Measurements from ENCODE around the gene FCRL6.

The FCRL6 gene

DNA sequence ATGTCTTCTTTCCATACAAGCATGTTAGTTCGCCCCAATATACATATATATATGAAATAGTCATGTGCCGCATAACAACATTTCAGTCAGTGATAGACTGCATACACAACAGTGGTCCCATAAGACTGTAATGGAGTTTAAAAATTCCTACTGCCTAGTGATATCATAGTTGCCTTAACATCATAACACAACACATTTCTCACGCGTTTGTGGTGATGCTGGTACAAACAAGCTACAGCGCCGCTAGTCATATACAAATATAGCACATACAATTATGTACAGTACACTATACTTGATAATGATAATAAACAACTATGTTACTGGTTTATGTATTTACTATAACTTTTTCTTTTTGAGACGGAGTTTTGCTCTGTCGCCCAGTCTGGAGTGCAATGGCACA is 13.8 kb downstream of the FCRL6 start:
- TF ChIP-seq, protein P1, sequence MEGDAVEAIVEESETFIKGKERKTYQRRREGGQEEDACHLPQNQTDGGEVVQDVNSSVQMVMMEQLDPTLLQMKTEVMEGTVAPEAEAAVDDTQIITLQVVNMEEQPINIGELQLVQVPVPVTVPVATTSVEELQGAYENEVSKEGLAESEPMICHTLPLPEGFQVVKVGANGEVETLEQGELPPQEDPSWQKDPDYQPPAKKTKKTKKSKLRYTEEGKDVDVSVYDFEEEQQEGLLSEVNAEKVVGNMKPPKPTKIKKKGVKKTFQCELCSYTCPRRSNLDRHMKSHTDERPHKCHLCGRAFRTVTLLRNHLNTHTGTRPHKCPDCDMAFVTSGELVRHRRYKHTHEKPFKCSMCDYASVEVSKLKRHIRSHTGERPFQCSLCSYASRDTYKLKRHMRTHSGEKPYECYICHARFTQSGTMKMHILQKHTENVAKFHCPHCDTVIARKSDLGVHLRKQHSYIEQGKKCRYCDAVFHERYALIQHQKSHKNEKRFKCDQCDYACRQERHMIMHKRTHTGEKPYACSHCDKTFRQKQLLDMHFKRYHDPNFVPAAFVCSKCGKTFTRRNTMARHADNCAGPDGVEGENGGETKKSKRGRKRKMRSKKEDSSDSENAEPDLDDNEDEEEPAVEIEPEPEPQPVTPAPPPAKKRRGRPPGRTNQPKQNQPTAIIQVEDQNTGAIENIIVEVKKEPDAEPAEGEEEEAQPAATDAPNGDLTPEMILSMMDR (IDR thresholded peaks at IDR 0.05; ENCODE audit: borderline replicate concordance, insufficient read depth, low read depth, low read length) = no peak
- H3K4me3 ChIP-seq (ENCODE audit: low read depth, low read length) = no peak overlapping the region

DNA sequence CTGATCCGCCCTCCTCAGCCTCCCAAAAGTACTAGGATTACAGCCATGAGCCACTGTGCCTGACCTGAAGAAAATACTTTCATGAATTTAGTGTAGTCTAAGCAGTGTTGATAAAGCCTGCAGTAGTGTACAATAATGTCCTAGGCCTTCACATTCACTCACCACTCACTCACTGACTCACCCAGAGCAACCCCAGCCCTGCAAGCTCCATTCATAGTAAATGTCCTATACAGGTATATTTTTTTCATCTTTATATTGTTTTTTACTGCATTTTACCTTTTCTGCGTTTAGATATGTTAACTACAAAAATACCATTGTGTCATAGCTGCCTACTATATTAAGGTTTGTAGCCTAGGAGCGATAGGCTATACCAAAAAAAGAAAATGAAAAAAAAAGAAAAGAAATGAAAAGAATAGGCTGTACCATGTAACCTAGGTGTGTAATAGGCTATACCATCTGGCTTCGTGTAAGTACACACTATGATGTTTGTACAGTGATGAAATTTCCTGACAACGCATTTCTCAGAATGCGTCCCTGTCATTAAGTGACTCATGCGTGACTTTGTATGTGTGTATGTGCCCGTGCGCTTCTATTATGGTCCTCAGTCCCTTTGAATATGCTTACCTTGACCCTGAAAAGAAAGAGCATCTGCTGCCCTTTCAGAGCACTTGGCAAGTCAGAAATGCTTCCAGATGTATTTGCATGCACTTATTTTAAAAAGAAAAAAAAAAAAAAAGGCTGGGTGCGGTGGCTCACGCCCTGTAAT is 15.3 kb downstream of the FCRL6 start:
- TF ChIP-seq, protein P1 (IDR thresholded peaks at IDR 0.05; ENCODE audit: borderline replicate concordance, insufficient read depth, low read depth, low read length) = no peak
- H3K4me3 ChIP-seq (ENCODE audit: low read depth, low read length) = no peak overlapping the region

DNA sequence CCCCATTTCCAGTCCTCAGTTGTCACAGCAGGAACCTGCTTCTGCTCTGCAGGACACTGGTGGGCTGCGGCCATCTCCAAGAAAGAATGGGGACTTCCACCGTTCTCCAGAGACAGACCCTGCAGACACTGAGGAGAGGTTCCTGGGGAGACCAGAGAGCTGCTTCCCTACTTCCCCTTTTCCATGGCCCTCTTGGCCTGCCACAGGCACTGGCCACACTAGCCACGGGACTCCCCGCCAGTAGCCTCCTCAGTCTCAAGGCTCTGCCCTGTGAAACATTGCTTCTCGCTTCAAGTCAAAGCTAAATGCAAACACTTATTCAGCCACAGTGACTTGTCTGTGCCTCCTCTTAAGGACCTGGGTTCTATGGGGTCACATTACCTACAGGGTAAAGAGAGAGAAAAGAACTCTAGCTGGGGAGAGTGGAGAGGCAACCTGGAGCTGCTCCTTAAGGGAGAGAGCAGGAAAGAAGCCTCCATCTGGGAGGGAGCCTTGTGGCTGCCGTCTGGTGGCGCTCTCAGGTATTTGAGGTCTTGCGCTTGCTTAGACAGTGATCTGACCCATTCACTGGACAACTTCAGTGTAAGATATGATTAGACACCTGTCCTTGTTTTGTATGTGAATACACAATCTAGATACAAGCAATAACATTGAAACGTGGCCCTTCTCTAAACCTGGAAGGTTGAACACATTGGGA is 19.2 kb downstream of the FCRL6 start:
- no peak overlapping the region for H3K4me3 ChIP-seq (ENCODE audit: low read depth, low read length)
- TF ChIP-seq, protein P1 (IDR thresholded peaks at IDR 0.05; ENCODE audit: borderline replicate concordance, insufficient read depth, low read depth, low read length) = no peak

DNA sequence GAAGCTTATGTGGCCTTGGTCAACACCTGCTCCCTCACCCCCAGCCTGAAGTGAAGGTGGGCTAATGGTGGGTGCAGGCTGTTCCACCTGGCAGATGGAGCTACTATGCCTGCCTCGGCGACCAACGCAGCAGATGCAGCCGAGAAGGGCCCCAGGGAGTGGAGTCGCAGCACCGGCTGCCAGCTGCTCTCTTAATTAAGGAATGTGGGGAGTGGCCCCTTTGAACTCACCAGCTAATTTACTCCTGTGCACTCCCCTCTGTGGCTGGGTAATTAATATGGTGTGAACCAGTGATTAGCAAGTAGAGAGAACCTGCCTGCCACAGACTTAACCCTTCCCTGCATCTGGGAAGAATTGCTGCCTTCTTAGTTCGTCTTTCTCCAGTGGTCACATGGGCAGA is 21.2 kb downstream of the FCRL6 start:
- no peak overlapping the region for H3K4me3 ChIP-seq (ENCODE audit: low read depth, low read length)
- TF ChIP-seq, protein P1 (IDR thresholded peaks at IDR 0.05; ENCODE audit: borderline replicate concordance, insufficient read depth, low read depth, low read length) = no peak

DNA sequence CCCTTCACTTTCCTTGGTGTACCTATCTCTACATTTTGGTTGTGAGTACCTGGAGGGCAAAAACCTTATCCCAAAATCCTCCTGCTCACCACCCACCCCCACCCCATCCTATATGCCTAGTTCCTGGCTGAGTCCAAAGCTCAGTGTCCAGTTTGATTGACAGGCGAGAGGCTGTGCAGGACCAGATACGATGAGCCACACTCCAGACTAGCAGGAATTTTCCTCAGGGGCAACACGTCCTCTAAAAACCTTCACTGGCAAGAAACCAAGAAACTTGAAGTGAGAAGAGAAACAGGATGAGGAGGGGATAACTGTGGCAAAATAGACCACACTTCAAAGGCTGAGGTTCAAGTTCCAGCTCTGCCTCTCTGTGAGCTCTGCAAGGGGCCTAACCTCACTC is 23.4 kb downstream of the FCRL6 start:
- no peak overlapping the region for H3K4me3 ChIP-seq (ENCODE audit: low read depth, low read length)
- TF ChIP-seq, protein P1 (IDR thresholded peaks at IDR 0.05; ENCODE audit: borderline replicate concordance, insufficient read depth, low read depth, low read length) = no peak

DNA sequence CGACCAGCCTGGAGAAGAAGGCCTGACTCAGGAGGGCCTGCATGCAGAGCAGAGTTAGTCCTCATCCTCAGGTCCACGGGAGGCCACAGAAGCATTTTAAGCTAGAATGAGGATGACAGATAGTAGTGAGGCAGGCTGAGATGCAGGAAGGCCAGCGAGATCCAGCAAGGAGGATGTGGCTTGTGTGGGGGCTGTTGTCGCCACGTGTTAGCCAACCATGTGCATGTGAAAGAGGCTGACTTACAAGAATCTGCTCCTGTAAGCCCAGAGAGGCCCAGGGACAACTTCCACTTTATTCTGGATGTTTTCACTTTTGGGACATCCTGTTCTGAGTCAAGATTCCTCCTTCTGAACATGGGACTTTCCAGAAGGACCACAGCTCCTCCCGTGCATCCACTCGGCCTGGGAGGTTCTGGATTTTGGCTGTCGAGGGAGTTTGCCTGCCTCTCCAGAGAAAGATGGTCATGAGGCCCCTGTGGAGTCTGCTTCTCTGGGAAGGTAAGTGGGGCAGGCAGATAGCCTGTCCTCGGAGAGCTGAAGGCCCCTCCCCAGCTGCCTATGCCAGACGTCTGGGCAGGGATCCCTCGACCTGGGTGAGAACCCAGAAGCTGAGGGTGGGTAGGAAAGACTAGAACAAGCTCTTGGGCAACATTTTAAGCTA is 24.4 kb downstream of the FCRL6 start, which contains the start of gene SLAMF8:
Gene SLAMF8, plus strand, starts transcription at position 433 of the 661 bp plus-strand sequence. Its CDS starts 26 bp downstream, at position 459.
- TF ChIP-seq, protein P1 (IDR thresholded peaks at IDR 0.05; ENCODE audit: borderline replicate concordance, insufficient read depth, low read depth, low read length) = no peak
- H3K4me3 ChIP-seq (ENCODE audit: low read depth, low read length) = no peak within 1 kb of the TSS
